H1 (cell line): ENCODE data around the gene AFAP1L2. TPM values are rescaled to one million over a fixed set of nuclear protein-coding genes. Genes with fewer than 3 reads are reported as not detected.

Experiments
- CTCF ChIA-PET: fragments of 300-600 bp; sonication (Branson Sonifier 250); formaldehyde crosslinking; loops from one replicate; lab custom pipeline; 2021; ENCODE audit not compliant: partially characterized antibody; lab: Charles Lee
- POLR2A ChIA-PET: fragments of 300-600 bp; sonication (Branson Sonifier 250); formaldehyde crosslinking; loops from one replicate; lab custom pipeline; 2021; ENCODE audit warnings: inconsistent platforms; ENCODE audit not compliant: partially characterized antibody; lab: Charles Lee
- DNase-seq, 2 experiments: peaks; one replicate each; pipeline versions ENCODE4 v3.0.0 to v3.0.0-alpha.2; 2010 to 2022; ENCODE audit warnings: low spot score in 2 of 2, low read depth in 1 of 2, mixed read lengths in 1 of 2
- FAIRE-seq: peaks from 2 replicates; lab custom pipeline; 2011; peaks lifted over from hg19 to GRCh38; lab: Jason Lieb, UNC
- H2AFZ ChIP-seq: 2 replicates; pipeline ENCODE4 v1.8.1; 2012; ENCODE audit warnings: low read length, inconsistent platforms
- H2AK5ac ChIP-seq: 2 replicates; pipeline ENCODE4 v1.6.1; 2013; ENCODE audit warnings: low read depth, low read length
- H2BK120ac ChIP-seq: replicated peaks from 2 replicates; pipeline ENCODE3; 2013; ENCODE audit warnings: low read depth, low read length, inconsistent platforms
- H2BK12ac ChIP-seq: 2 replicates; pipeline ENCODE4 v1.6.1; 2013; ENCODE audit warnings: low read depth, low read length
- H2BK15ac ChIP-seq: 2 replicates; pipeline ENCODE4 v1.6.1; 2013; ENCODE audit warnings: low read length
- H2BK20ac ChIP-seq: 2 replicates; pipeline ENCODE4 v1.6.1; 2013; ENCODE audit warnings: low read length
- H2BK5ac ChIP-seq: 2 replicates; pipeline ENCODE4 v1.6.1; 2013; ENCODE audit warnings: low read depth, low read length
- H3K14ac ChIP-seq: 2 replicates; pipeline ENCODE4 v1.6.1; 2013; ENCODE audit warnings: inconsistent platforms; ENCODE audit not compliant: insufficient read length
- H3K18ac ChIP-seq: 2 replicates; pipeline ENCODE4 v1.6.1; 2013; ENCODE audit warnings: low read length; ENCODE audit errors: extremely low read depth
- H3K23ac ChIP-seq: 2 replicates; pipeline ENCODE4 v1.6.1; 2013; ENCODE audit warnings: inconsistent platforms; ENCODE audit not compliant: insufficient read length
- H3K23me2 ChIP-seq: 2 replicates; pipeline ENCODE4 v1.6.1; 2013; ENCODE audit warnings: low read depth, low read length
- H3K27ac ChIP-seq: 2 replicates; pipeline ENCODE4 v1.6.1; 2011; ENCODE audit warnings: low read depth, low read length, inconsistent platforms
- H3K27me3 ChIP-seq, 4 experiments: replicated peaks in 1 of 4; 1 replicate in 1 of 4; 2 replicates in 3 of 4; pipeline versions ENCODE4 v1.6.1 to v1.8.1; 2011 to 2013; ENCODE audit warnings: low read length in 3 of 4, mild to moderate bottlenecking in 3 of 4, inconsistent platforms in 2 of 4, mixed read lengths in 2 of 4, moderate library complexity in 1 of 4; ENCODE audit not compliant: control insufficient read depth in 3 of 4, insufficient read depth in 3 of 4; ENCODE audit errors: extremely low read depth in 1 of 4
- H3K36me3 ChIP-seq, 4 experiments: 2 replicates each; pipeline versions ENCODE4 v1.6.1 to v1.8.1; 2011 to 2013; ENCODE audit warnings: mild to moderate bottlenecking in 4 of 4, low read length in 3 of 4, moderate library complexity in 2 of 4, control low read depth in 1 of 4, inconsistent platforms in 1 of 4; ENCODE audit not compliant: insufficient read depth in 4 of 4, control insufficient read depth in 2 of 4
- H3K4ac ChIP-seq: replicated peaks from 2 replicates; pipeline ENCODE3; 2013; ENCODE audit warnings: low read length, low read depth, mixed read lengths, inconsistent platforms; ENCODE audit not compliant: insufficient read length
- H3K4me1 ChIP-seq, 4 experiments: replicated peaks in 1 of 4; 1 replicate in 1 of 4; 2 replicates in 3 of 4; pipeline versions ENCODE4 v1.6.1 to v1.8.1; 2011 to 2013; ENCODE audit warnings: low read length in 3 of 4, inconsistent platforms in 2 of 4, mixed read lengths in 1 of 4; ENCODE audit not compliant: insufficient read depth in 4 of 4, control insufficient read depth in 3 of 4
- H3K4me2 ChIP-seq, 2 experiments: 2 replicates each; pipeline versions ENCODE4 v1.6.1 to v1.8.1; 2011 to 2013; ENCODE audit warnings: low read depth in 2 of 2, low read length in 2 of 2, control low read depth in 1 of 2, inconsistent platforms in 1 of 2, mild to moderate bottlenecking in 1 of 2; ENCODE audit not compliant: insufficient read depth in 1 of 2
- H3K4me3 ChIP-seq, 4 experiments: fragments of 200-600, 300-600 bp in 1 of 4; sonication (generic), shearing (Covaris generic), sonication (Bioruptor Twin) in 1 of 4; 2 replicates each; pipeline versions ENCODE4 v1.5.1 to v1.8.1; 2011 to 2016; ENCODE audit warnings: low read length in 4 of 4, low read depth in 3 of 4, control low read depth in 2 of 4, inconsistent platforms in 2 of 4, mild to moderate bottlenecking in 2 of 4, mixed read lengths in 1 of 4, moderate library complexity in 1 of 4; ENCODE audit not compliant: insufficient read depth in 2 of 4; ENCODE audit errors: extremely low read depth in 1 of 4
- H3K56ac ChIP-seq: replicated peaks from 2 replicates; pipeline ENCODE3; 2013; ENCODE audit warnings: low read depth, mild to moderate bottlenecking, mixed read lengths, low read length, inconsistent platforms; ENCODE audit not compliant: insufficient read length
- H3K79me1 ChIP-seq: 2 replicates; pipeline ENCODE4 v1.6.1; 2013; ENCODE audit warnings: low read depth, low read length, control low read depth
- H3K79me2 ChIP-seq, 2 experiments: 2 replicates each; pipeline versions ENCODE4 v1.6.1 to v1.8.1; 2012 to 2013; ENCODE audit warnings: low read length in 2 of 2, mild to moderate bottlenecking in 2 of 2, inconsistent platforms in 1 of 2; ENCODE audit not compliant: insufficient read depth in 2 of 2, control insufficient read depth in 1 of 2
- H3K9ac ChIP-seq, 4 experiments: replicated peaks in 1 of 4; 1 replicate in 1 of 4; 2 replicates in 3 of 4; pipeline versions ENCODE4 v1.6.1 to v1.8.1; 2011 to 2013; ENCODE audit warnings: low read depth in 3 of 4, low read length in 3 of 4, control low read depth in 2 of 4, mild to moderate bottlenecking in 2 of 4, moderate library complexity in 2 of 4, inconsistent platforms in 1 of 4; ENCODE audit errors: extremely low read depth in 1 of 4
- H3K9me3 ChIP-seq, 2 experiments: 2 replicates each; pipeline versions ENCODE4 v1.6.1 to v1.8.1; 2012 to 2013; ENCODE audit warnings: mild to moderate bottlenecking in 2 of 2, moderate library complexity in 2 of 2, control low read depth in 1 of 2, inconsistent platforms in 1 of 2, low read depth in 1 of 2, low read length in 1 of 2, mixed read lengths in 1 of 2; ENCODE audit not compliant: insufficient read depth in 2 of 2
- H4K20me1 ChIP-seq, 2 experiments: replicated peaks in 1 of 2; 2 replicates each; pipeline versions ENCODE3 to v1.8.1; 2011 to 2013; ENCODE audit warnings: inconsistent platforms in 2 of 2, low read length in 2 of 2, mild to moderate bottlenecking in 1 of 2; ENCODE audit not compliant: insufficient read depth in 2 of 2, control insufficient read depth in 1 of 2
- H4K5ac ChIP-seq: 2 replicates; pipeline ENCODE4 v1.6.1; 2013; ENCODE audit warnings: low read length, low read depth, mixed read lengths, inconsistent platforms; ENCODE audit not compliant: insufficient read length
- H4K8ac ChIP-seq: 2 replicates; pipeline ENCODE4 v1.8.0; 2013; ENCODE audit warnings: mild to moderate bottlenecking, moderate library complexity, low read length, inconsistent platforms; ENCODE audit not compliant: insufficient read depth; ENCODE audit errors: extremely low read depth
- H4K91ac ChIP-seq: replicated peaks from 2 replicates; pipeline ENCODE3; 2013; ENCODE audit warnings: low read length, mixed read lengths, inconsistent platforms; ENCODE audit not compliant: insufficient read length
- BACH1 ChIP-seq: IDR thresholded peaks from 2 replicates; pipeline ENCODE4 v1.6.1; 2012; ENCODE audit warnings: low read length, improper control_type of control experiment
- CEBPB ChIP-seq: IDR thresholded peaks from 2 replicates; pipeline ENCODE4 v1.6.1; 2012; ENCODE audit warnings: low read depth, low read length
- CHD2 ChIP-seq: IDR thresholded peaks from 2 replicates; pipeline ENCODE4 v1.6.1; 2012; ENCODE audit warnings: low read length, improper control_type of control experiment
- CREB1 ChIP-seq: IDR thresholded peaks from 2 replicates; pipeline ENCODE4 v1.6.1; 2012; ENCODE audit warnings: inconsistent platforms
- GABPA ChIP-seq: IDR thresholded peaks from 2 replicates; pipeline ENCODE4 v1.6.1; 2011; ENCODE audit warnings: mild to moderate bottlenecking, low read length, moderate library complexity, borderline replicate concordance; ENCODE audit not compliant: insufficient read depth
- KDM1A ChIP-seq: fragments of 200-600, 300-600 bp; sonication (generic); IDR thresholded peaks from 2 replicates; pipeline ENCODE4 v1.7.1; 2016; ENCODE audit warnings: mild to moderate bottlenecking, low read length, borderline replicate concordance
- KDM4A ChIP-seq: IDR thresholded peaks from one replicate; pipeline ENCODE4 v1.7.1; 2012; ENCODE audit warnings: low read depth, mild to moderate bottlenecking, moderate library complexity, low read length, inconsistent platforms; ENCODE audit not compliant: severe bottlenecking
- PHF8 ChIP-seq: fragments of 200-600 bp; sonication (generic); conservative IDR thresholded peaks from 2 replicates; pipeline ENCODE4 v1.7.1; 2012; ENCODE audit warnings: low read depth, mild to moderate bottlenecking, inconsistent platforms, low read length, moderate library complexity
- RFX5 ChIP-seq: IDR thresholded peaks from 2 replicates; pipeline ENCODE4 v1.6.1; 2011; ENCODE audit warnings: low read depth, low read length, improper control_type of control experiment, borderline replicate concordance
- SRF ChIP-seq: IDR thresholded peaks from 2 replicates; pipeline ENCODE4 v1.6.1; 2011; ENCODE audit warnings: mild to moderate bottlenecking, low read depth, low read length, moderate library complexity
- TCF12 ChIP-seq: IDR thresholded peaks from 2 replicates; pipeline ENCODE4 v1.6.1; 2011; ENCODE audit warnings: low read depth, mild to moderate bottlenecking, low read length
- WGBS, 2 experiments: shearing (Covaris generic) in 1 of 2; methylation state at CpG; one replicate each; pipeline versions ENCODE4 v1.1.6 to v1.1.7; 2013 to 2015; ENCODE audit warnings: low lambda C conversion rate in 2 of 2, mixed read lengths in 2 of 2, inconsistent platforms in 1 of 2, low coverage in 1 of 2, missing lambda C conversion rate in 1 of 2; ENCODE audit not compliant: insufficient replicate concordance in 2 of 2, insufficient coverage in 1 of 2, insufficient read length in 1 of 2; ENCODE audit errors: extremely low coverage in 1 of 2, missing lambda C conversion rate in 1 of 2; 5-methylcytosine and 5-hydroxymethylcytosine counted together
- polyA plus RNA-seq, 7 experiments: library from polyadenylated mRNA; depleted of rRNA in 3 of 7; stranded (reverse) in 5 of 7; unstranded in 2 of 7; fragments of >200 nt in 5 of 7; fragments of 200-250 nt in 2 of 7; gene quantifications; 1 replicate in 5 of 7; 2 replicates in 1 of 7; 4 replicates in 1 of 7; pipeline versions ENCODE4 v1.2.1 to v1.2.3, GENCODE V29; 2011 to 2013; ENCODE audit warnings: missing spikeins in 2 of 7, mixed read lengths in 2 of 7
- total RNA-seq: library from RNA; stranded (reverse); fragmentation: NEBNext Ultra II Directional; extraction: Animal tissue kit (Norgen Biotek cat#: 25700); gene quantifications from 2 replicates; pipeline ENCODE4 v1.2.1, GENCODE V29; 2021

AFAP1L2 gene
- total and polyA plus RNA-seq, 2 of the 8 experiments (the other 6 are each of a cell fraction or from before 2014, with no cell fraction given): 3.9 to 6.4 TPM

DNA sequence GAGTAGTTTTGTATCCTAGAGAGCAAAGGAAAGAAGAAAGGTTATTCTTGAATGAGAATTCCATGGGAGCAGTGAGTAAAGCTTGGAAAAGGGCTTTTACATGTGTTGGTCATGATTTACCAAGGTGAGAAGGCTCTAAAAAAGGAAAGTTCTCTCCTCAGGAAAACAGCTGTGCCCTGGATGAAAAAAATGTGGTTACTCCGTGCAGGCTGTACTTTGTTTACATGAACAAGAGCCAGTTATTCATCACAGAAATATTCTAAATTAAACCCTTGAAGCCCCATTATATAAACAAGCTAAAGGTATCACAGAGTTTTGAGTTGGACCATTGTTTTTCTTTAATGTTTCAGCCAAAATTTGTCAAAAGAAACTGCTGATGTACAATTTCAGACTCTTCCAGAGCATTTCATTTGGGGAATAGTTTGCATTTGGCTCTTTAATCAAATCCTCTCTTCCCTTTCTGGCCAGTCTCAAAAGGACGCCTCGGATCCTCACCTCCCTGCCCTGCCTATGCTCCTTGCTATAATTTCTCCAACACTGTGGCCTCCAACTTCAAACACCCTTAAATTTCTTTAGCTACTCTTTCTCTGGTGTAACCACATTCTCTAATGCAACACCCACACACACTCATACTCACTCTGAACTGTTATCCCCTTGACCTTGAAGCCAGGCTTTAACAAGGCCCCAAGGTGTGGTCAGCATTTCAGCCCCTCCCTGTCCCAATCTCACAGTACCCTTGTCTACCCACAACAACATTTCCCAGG is 47.4 kb downstream of the AFAP1L2 start:
- H3K4me3 ChIP-seq: no peak overlapping the region
- H3K27ac ChIP-seq: no peak overlapping the region
- peaks cover 3 to 9% (median 5%) of the 10 kb centered on the region in 4 experiments; a peak in 4 of 7 replicates for H3K4me1 ChIP-seq
- H3K79me2 ChIP-seq: no peaks in the 10 kb centered on the region
- no peak overlapping the region for H4K91ac ChIP-seq
- H3K27me3 ChIP-seq: no peaks in the 10 kb centered on the region
- H3K23me2 ChIP-seq: no peaks in the 10 kb centered on the region
- H2AFZ ChIP-seq: no peak overlapping the region
- no peak for FAIRE-seq
- CTCF ChIA-PET: interaction anchor here (0.6 to 1.9 kb wide), 6 partner anchors 10 to 164 kb away, joined by 3 to 13 read pairs (median 3); partner anchors contain the start of gene AFAP1L2
- H3K9ac ChIP-seq: no peak overlapping the region
- no peak overlapping the region for H2BK15ac ChIP-seq
- H4K8ac ChIP-seq: no peak overlapping the region
- no peaks in the 10 kb centered on the region for H4K20me1 ChIP-seq
- no peak overlapping the region for H3K18ac ChIP-seq
- H3K4ac ChIP-seq: no peak overlapping the region
- no peak overlapping the region for H2BK120ac ChIP-seq
- POLR2A ChIA-PET: no interaction called here
- H3K79me1 ChIP-seq: no peaks in the 10 kb centered on the region
- no peak overlapping the region for H2AK5ac ChIP-seq
- H3K14ac ChIP-seq: no peak overlapping the region
- no peak overlapping the region for H2BK5ac ChIP-seq
- no peak overlapping the region for H3K4me2 ChIP-seq
- no peak for DNase-seq
- no peak overlapping the region for H3K23ac ChIP-seq
- H4K5ac ChIP-seq: no peak overlapping the region
- TF ChIP-seq SRF (no peak), BACH1 (no peak), KDM4A (no peak), KDM1A (no peak), CEBPB (no peak), RFX5 (no peak), GABPA (no peak), CREB1 (no peak), CHD2 (no peak), PHF8 (no peak), TCF12 (no peak)
- H3K56ac ChIP-seq: no peak overlapping the region
- no peak overlapping the region for H2BK20ac ChIP-seq
- no peaks in the 10 kb centered on the region for H3K36me3 ChIP-seq
- no peaks in the 10 kb centered on the region for H3K9me3 ChIP-seq
- WGBS, 2 experiments: 82% methylated on average over 3 of the region's 3 CpGs; no CpG with 5 or more reads in 1 of the 2 experiments
- H2BK12ac ChIP-seq: no peak overlapping the region
